ENCODE results near the gene IGSF9.

Gene IGSF9

DNA sequence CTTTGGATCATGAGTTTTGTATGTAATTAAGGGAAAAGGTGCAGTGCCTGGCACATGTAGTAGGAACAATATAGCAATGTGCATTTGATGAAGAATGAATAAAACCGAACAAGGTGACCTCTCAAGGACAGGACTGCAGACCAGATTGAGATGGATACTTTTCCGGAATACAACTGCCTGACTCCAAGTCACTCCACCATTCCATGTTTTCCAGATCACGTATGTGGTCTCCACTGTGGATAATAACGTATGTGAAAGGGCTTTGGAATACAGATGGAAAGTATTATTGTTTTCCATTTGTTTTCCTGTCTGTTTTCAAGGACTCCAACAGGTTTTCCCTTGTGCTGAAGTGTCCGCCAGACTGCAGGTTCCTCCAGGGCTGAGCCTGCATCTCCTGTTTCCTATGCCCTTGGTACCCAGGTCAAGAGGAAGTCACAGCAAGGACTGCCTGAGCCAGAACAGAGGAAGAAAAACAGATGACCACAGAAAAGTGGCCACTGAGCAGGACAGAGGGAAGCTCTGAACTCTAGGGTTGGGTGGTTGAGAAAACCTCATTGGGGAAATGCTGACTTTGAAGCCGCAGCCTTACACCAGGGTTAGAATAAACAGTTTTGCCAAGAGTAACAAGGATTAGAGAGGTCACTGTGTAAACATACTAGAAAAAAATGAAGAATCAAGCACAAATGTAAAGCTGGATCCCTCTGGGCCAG lies 49.4 kb downstream of the IGSF9 start:
- DNase-seq = peak; percentile 44

DNA sequence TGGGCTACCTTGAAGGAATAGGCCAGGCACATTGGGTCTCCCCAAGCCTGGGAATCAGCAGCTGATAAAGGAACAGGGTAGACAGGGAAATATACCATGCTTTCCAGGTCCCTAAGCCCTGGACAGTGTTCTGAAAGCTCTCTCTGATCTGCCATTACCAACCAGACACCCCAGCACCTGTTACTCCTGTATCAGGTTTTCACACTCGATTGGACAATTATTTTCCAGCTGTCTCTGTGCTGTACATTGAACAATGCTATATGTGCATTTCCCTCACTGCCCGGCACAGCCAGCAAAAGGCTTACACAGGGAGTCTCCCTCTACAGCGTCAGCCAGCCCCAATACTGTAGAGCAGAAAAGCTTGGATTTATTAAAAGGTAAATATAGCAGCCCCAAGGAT lies 50.1 kb downstream of the IGSF9 start:
- no peak for DNase-seq

DNA sequence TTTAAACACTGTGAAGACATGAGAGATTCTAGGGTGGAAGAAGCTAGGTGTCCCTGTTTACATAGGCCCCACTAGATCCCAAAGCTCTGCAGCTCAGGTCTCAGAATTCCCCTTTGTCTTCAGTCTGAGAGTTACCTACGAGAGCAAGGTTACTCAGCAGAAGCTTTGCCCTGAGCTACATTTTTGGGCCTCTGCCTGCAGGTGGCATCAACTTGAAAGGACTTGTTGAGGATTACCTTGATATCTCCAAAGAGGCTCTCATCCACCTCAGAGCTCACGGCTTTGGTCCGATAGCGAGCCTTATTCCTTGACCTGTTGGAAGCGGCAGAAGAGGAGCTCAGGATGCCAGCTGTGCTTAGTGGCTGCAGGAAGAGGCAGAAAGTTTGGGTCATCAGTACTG lies 52.5 kb downstream of the IGSF9 start:
- no peak for DNase-seq

DNA sequence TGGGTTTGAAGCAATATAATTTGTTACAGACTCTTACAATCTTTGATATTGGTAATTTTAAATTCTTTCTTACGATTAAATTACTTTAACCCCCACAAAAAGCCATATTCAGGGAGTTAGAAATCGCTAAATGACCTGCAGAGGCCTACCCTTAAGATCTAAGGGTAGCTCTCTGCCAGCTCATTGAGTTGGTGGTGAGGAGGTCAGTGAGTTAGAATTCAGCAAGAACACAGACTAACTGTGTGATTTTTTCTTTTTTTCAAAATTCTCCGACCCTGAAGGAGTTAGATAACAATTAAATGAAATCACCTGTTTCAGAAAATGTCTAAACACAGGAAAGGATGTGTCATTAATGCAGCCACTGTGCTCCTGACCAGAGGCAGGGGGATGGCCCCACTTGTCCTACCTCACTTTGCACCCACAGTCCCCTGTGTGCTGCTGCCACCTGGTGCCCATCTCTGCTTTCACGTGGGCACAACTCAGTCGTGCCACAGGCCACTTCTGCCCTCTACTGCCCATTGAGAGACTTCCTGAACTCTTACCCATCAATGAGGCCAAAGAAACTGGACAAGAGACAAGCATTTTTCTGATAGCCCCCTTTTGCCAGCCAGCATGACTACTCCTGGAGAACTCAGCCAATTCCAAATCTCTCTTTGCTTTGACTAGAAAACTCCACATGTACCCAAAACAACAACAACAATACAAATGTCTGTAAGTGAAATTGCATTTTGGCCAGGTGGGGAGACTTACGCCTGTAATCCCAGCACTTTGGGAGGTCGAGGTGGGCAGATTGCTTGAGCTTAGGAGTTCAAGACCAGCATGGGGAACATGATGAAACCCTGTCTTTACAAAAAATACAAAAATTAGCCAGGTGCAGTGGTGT lies 53.9 kb downstream of the IGSF9 start:
- peak; percentile 82 for DNase-seq

DNA sequence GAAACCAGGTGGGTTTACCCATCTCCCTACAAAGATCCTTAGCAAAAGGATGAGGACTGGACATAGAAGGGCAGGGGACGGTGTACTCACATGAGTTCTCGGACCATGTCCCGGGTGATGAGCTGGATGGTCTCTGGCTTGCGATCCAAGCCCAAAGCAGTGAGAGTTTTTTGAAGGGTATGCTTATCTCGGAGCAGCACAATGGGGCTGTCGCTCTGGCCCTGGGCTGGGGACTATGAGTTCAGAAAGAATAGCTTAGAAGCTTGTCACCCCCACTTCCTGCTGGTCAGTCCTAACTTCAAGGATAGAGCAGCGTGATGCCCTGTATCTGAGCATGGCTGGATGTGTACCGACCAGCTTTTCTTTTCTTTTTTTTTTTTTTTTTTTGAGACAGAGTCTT lies 55.0 kb downstream of the IGSF9 start:
- no peak for DNase-seq

DNA sequence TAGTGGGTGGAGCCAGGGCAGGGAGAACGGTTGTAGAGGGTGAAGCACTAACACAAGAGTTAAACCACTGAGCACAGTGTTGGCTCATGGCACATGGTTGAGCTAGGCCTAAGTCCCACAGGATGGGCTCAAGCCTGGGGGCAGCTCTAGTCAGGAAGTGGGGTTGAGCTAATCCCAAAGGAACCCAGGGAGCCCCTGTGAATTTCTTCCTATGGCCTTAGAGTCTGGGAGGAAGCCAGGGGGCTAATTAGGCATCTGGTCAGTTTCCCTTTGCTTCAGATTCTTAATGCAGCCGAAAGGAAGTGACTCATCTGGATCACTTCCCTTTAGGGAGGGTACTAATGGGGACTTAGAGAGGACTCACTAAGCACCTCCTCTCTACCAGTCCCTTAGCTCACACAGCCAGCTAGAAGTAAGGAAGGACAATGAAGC lies 55.6 kb downstream of the IGSF9 start:
- DNase-seq = peak; percentile 7

DNA sequence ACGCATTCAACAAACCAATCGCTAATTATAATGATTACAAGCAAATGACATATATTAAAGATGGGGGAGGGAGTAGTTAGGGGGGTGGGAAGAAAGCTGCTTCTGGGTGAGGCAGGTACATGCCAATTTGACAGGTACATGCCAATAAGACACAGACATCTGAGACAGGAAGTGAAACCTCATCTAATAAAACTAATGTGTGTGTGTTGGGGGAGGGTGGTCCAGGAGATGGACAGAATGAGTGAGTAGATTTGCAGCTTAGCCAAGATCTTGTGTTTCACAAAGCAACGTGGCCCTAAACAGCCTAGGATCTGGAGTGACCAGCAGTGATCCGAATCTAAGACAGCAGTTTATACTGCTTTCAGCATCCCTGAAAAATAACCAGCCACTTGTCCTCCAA lies 56.2 kb downstream of the IGSF9 start:
- no peak for DNase-seq

DNA sequence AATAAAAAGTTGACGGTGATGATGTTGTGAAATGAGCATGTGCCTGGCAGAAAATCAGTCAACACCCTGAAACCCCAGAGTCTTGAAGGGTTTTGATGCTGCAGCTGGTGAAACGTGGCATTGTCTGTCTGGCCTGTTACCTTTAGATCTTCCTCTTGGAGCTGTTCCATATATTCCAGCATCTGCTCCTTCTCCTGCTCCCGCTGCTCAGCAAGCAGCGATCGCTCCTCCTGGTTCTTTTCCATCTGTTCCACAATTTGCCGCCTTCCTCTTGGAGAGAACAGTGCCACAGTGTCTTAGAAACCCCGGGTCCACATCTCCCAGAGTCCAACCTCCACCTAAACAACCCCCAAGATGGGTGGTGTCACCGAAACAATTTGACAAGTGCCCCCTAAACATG lies 61.1 kb downstream of the IGSF9 start:
- no peak for DNase-seq

DNA sequence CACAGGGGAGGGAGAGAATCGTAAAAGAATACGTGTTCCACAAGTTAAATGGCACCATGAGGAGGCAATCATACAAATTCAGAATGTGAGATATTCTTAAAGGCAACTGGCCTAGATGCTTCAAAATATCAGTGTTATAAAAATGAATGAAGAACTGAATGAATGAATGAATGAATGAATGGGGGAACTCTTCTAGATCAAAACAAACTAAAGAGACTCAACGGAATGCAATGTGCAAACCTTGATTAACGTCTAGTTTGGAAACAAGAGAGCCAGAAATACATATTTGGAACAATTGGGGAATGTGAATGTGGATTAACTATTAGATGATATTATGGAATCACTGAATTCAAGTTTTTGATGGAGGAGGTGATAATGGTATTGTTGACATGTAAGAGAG lies 62.3 kb downstream of the IGSF9 start:
- DNase-seq = no peak

DNA sequence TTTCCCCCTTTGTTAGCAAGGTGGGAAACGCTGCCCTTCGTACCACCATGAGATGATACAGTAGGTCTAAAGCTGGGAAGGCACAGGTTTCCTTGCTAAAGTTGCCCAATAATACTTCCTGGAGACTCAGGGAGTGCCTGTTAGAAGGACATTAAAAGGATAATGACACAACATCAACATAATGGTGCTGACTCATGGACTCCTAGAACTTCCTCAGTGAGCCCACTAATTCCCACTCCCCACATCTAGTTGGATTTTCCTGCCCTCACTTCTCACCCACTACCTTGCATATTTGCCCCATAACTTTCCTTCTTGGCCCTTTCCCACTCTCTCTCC lies 62.9 kb downstream of the IGSF9 start:
- DNase-seq = no peak

DNA sequence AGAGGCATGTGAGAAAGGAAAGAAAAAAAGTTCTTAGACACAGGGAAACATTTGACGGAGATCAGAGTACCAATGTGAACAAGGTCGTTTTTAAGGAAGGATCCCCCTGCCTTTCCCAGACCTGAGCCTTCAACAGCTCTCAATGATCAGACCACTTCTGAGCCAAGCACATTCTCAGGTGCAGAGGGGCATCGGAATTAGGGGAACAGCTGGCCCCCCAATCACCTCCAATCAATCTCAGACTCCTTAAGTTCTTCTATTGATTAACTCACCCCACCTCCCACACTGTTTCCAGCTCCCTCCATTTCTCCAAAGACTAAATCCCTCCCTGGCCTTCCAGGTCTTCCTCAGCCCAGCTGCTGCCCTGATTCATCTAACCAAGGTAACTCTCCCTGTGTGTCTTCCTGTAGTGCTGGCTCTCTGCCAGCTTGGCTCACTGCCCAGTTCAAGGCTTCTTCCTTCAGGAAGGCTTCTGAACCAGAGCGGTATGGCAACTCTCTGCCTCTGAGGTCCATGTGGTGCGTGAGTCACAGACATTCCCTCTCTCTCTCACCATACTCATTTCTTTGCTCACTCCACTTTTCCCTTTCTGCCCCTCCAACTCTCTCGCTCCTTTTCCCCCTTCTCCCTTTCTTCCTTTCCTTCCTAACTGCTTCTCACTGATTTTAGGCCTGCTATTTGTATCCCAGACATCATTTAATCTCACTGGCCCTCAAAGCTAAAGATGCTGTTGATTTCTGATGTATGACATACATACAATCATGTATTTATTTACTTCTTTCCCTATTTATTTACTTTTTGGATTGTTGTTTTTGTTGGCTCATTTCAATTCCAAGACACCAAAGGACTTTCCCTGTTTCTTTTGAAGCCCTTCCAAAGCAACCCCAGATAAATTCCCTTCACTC lies 63.5 kb downstream of the IGSF9 start:
- DNase-seq = no peak

DNA sequence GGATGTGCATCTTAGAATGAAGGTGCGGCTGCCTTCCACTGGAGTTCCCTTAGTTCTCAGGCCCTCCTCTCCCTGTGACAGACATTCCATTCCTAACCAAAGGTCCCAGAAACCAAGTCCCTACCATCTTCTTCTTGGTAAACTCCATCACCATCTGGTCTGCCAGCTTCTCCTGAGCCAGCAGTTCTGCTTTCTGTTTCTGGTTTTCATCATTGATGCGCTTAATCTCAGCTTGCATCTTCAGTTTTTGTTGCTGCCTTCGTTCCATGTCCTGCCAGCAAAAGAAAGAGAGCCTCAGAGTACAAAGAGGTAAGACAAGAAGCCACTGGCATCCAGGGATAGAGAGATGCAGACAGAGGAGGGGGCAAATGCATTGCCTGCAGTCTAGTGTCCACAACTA lies 65.0 kb downstream of the IGSF9 start:
- no peak for DNase-seq

DNA sequence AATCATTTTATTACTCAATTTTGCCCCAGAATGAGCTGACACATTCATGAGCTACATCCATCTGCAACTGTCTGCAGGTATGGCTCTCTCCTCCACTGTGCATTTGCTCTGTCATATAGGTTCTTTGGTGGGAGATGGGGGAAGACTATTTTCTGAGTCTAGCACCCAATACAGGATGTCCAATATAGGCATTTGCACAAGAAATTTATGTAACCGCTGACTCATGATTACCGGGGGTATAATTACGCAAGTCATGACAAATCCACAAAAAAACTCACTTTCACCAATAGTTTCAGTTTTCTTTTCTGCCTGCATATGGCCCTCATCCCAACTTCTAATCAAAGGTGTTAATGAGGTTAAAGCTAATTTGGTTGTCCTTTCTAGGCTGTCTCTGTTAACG lies 65.4 kb downstream of the IGSF9 start:
- no peak for DNase-seq

DNA sequence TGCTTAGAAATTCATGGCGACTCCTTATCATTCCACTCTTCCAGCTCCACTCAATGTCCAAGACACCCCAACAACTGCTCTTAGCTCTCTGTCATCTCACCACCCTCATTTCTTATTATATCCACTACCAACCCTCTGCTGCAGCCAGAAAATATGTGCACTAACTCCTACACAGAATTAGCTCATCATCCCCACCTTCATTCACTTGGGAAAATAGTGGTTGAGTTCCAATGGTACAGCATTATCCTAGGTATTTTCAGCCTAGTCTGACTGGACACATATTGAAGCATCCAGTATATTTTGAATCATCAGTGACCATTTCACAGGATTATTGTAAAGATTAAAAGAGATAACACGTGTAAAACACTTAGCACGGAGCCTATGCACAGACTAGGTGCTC lies 66.3 kb downstream of the IGSF9 start:
- no peak for DNase-seq

DNA sequence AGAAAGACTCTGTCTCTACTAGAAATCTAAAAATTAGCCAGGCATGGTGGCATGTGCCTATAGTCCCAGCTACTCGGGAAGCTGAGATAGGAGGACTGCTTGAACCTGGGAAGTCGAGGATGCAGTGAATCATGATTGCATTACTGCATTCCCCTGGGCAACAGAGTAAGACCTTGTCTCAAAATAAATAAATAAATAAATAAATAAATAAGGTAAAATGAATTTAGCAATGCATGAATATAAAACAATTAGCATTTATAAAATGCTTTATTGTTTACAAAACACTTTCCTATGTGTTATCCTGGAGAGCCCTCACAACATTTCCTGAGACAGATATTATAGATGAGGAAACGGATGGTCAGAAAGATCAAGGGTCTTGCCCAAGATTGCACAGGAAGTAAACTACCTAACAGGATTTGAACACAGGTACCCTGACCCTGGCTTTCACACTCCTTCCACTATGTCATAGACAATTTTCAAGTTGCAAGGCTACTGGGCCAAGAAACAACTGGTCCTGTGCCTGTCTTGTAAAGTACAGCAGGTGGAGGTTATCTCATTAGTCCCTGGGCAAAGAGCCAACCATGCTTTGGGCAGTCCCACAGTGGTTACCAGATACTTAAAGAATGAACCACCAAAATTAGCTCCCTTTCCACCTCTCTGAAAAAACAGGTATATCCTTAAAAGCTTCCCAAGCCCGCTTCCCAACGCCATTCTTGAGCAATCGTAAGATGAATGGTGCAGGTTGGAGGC lies 67.5 kb downstream of the IGSF9 start:
- DNase-seq = no peak
